ENCODE measurements around the gene COL6A5. TPM values are rescaled to one million over a fixed set of nuclear protein-coding genes. Genes with fewer than 3 reads are reported as not detected.

The COL6A5 gene
- total RNA-seq, 2 donors from 2014 or later = 0.15 TPM; not detected in 1

GRCh38 chr3:130517602-130518001, 172.1 kb downstream of the COL6A5 start:
- Histone ChIP-seq H3K4me3 (no peak overlapping the region), H3K27me3 (peaks cover 10% of the 10 kb centered on the region), H3K36me3 (no peaks in the 10 kb centered on the region), H3K9me3 (no peaks in the 10 kb centered on the region), H3K4me1 (no peaks in the 10 kb centered on the region), H3K9ac (ENCODE audit: low read depth in 2 of 2, low read length in 2 of 2) (no peak overlapping the region), H3K27ac (no peak overlapping the region)
- no peak for TF ChIP-seq CTCF (IDR thresholded peaks at IDR 0.05)
- intact Hi-C loops (cut with DNase I) = no loop called here
- DNase-seq = no peak

- Histone ChIP-seq H3K9ac (ENCODE audit: low read depth in 2 of 2, low read length in 2 of 2) (no peak overlapping the region), H3K4me1 (no peaks in the 10 kb centered on the region), H3K9me3 (no peaks in the 10 kb centered on the region), H3K4me3 (no peak overlapping the region), H3K27ac (no peak overlapping the region), H3K27me3 (peaks cover 10% of the 10 kb centered on the region), H3K36me3 (no peaks in the 10 kb centered on the region)
- intact Hi-C loops (cut with DNase I) = no loop called here
- DNase-seq = no peak
- TF ChIP-seq CTCF (IDR thresholded peaks at IDR 0.05) = no peak
Measured at GRCh38 chr3:130519754-130520153, 174.3 kb downstream of the COL6A5 start.

GRCh38 chr3:130522399-130522798, 176.9 kb downstream of the COL6A5 start:
- DNase-seq = no peak
- intact Hi-C loops (cut with DNase I) = no loop called here
- no peak for TF ChIP-seq CTCF (IDR thresholded peaks at IDR 0.05)
- Histone ChIP-seq H3K9me3 (no peaks in the 10 kb centered on the region), H3K27me3 (peaks cover 1% of the 10 kb centered on the region), H3K4me1 (no peaks in the 10 kb centered on the region), H3K9ac (ENCODE audit: low read depth in 2 of 2, low read length in 2 of 2) (no peak overlapping the region), H3K4me3 (no peak overlapping the region), H3K36me3 (no peaks in the 10 kb centered on the region), H3K27ac (no peak overlapping the region)

DNA sequence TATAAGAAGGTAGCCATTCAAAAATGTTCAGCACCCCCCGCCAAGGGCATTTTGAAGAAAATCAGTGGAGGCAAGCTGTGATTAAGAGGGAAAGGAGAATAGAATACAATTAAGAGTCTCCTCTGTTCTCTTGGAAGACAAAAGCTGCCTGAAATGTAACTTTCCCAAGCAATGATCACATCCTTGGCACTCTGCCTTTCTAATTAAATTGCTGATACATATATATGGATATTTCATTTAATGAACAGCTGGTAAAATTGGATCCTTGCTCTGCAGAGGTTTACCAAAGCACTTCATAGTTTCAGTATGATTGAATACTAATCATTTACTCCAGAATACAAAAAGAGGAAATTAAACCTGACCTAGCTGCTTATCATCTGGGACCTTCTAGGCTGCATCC, 182.0 kb downstream of the COL6A5 start:
- Histone ChIP-seq H3K4me1 (no peaks in the 10 kb centered on the region), H3K4me3 (no peak overlapping the region), H3K27ac (no peak overlapping the region), H3K9me3 (no peaks in the 10 kb centered on the region), H3K36me3 (no peaks in the 10 kb centered on the region), H3K9ac (ENCODE audit: low read depth in 2 of 2, low read length in 2 of 2) (no peak overlapping the region), H3K27me3 (no peaks in the 10 kb centered on the region)
- DNase-seq = no peak
- intact Hi-C loops (cut with DNase I) = no loop called here
- no peak for TF ChIP-seq CTCF (IDR thresholded peaks at IDR 0.05)

DNA sequence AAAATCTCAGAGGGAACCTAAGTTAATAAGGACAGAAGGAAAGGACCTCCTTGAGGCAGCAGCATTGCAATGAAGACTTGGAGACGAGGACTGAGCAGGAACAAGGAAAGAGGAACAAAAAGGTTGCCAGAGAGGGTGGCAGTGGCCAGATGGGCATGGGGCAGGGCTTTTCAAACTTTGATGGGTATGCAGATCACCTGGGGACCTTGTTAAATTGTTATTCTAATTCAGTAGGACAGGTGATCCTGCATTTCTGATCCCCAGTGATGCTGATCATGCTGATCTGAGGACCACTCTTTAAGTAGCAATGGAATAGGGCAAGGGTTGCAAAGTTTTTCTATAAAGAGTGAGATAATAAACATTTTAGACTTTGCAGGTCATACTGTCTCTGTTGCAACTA, 182.6 kb downstream of the COL6A5 start:
- DNase-seq = no peak
- no peaks in the 10 kb centered on the region for H3K4me1 ChIP-seq
- no peak overlapping the region for H3K9ac ChIP-seq (ENCODE audit: low read depth in 2 of 2, low read length in 2 of 2)
- no peak overlapping the region for H3K27ac ChIP-seq
- no peaks in the 10 kb centered on the region for H3K9me3 ChIP-seq
- no peaks in the 10 kb centered on the region for H3K27me3 ChIP-seq
- TF ChIP-seq CTCF (IDR thresholded peaks at IDR 0.05) = no peak
- H3K4me3 ChIP-seq = no peak overlapping the region
- no peaks in the 10 kb centered on the region for H3K36me3 ChIP-seq
- intact Hi-C loops (cut with DNase I) = no loop called here

Measured in colonic mucosa (tissue), 4 donors.